ENCODE measurements around the gene NBPF12. TPM values are rescaled to one million over a fixed set of nuclear protein-coding genes. Genes with fewer than 3 reads are reported as not detected.
A peak's percentile ranks its signal among the peaks of the same experiment; 100 is the strongest.
"Not testable (repeated sequence)": the region's sequence is repeated elsewhere in the genome, so short reads cannot be mapped to it uniquely, and the experiment has no call there.

NBPF12 gene, protein sequence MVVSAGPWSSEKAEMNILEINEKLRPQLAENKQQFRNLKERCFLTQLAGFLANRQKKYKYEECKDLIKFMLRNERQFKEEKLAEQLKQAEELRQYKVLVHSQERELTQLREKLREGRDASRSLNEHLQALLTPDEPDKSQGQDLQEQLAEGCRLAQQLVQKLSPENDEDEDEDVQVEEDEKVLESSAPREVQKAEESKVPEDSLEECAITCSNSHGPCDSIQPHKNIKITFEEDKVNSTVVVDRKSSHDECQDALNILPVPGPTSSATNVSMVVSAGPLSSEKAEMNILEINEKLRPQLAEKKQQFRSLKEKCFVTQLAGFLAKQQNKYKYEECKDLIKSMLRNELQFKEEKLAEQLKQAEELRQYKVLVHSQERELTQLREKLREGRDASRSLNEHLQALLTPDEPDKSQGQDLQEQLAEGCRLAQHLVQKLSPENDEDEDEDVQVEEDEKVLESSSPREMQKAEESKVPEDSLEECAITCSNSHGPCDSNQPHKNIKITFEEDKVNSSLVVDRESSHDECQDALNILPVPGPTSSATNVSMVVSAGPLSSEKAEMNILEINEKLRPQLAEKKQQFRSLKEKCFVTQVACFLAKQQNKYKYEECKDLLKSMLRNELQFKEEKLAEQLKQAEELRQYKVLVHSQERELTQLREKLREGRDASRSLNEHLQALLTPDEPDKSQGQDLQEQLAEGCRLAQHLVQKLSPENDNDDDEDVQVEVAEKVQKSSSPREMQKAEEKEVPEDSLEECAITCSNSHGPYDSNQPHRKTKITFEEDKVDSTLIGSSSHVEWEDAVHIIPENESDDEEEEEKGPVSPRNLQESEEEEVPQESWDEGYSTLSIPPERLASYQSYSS (N-terminal part only)
- 6.7 and 7.2 TPM in 2 replicates for total RNA-seq (2021; fragmentation: NEBNext Ultra II Directional; extraction: Animal tissue kit (Norgen Biotek cat#: 25700))
- 3.0 and 4.6 TPM in 2 replicates for polyA plus RNA-seq (2011; rRNA removed)
- 4.4 TPM for polyA plus RNA-seq (2011; cell fraction: cytosol; rRNA removed)
- 13.3 TPM for polyA plus RNA-seq (2011; cell fraction: nucleus; rRNA removed)
- polyA plus RNA-seq (2012, experiment 1 of 2) = 5.5 to 8.6 TPM (median 7.4 TPM) in 4 replicates
- polyA plus RNA-seq (2012, experiment 2 of 2) = 0.39 TPM
- polyA plus RNA-seq (2013, experiment 1 of 2) = 4.6 TPM
- polyA plus RNA-seq (2013, experiment 2 of 2) = 3.7 TPM
- 5.7 and 5.8 TPM in 2 replicates for polyA minus RNA-seq (2011; rRNA and poly(A)+ RNA removed)
- polyA minus RNA-seq (2011; cell fraction: cytosol; rRNA and poly(A)+ RNA removed) = 3.8 TPM
- polyA minus RNA-seq (2011; cell fraction: nucleus; rRNA and poly(A)+ RNA removed) = 14.3 TPM
- long read RNA-seq, experiment 1, partial matches to known transcripts = 2 of 4 reads
- long read RNA-seq, experiment 1, other reads (novel, unspliced or antisense) = 2 of 4 reads
- long read RNA-seq, experiment 2, partial matches to known transcripts = 0 of 2 reads
- long read RNA-seq, experiment 2, other reads (novel, unspliced or antisense) = 2 of 2 reads

DNA sequence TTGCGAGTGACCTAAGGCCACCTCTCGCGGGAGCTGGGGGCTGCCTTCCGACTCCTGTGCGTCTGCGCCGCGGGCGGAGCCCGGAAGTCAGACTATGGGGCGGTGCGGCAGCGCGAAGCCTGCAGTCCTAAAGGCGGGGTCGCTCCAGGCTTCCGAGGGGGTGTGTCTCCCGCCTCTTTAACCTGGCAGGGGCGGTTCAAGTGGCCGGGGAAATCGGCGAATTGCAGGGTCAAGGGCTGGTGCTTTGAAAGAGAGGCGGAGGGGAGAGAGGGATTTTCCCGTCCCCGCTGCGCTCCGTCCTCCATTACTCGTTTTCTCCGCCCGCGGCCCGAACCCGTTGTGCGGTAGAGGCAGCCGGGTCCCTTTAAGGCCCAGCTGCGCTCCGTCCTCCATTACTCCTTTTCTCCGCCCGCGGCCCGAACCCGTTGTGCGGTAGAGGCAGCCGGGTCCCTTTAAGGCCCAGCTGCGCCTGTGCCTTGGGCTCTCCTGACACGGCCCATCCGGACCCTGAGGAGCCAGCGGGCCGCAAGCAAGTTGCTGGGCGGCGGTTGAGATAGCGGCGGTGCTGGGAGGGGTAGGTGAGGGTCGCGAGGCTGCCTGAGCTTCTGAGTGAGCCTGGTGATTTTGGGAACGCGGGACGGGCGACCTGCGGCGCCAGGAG lies at the start of gene NBPF12:
NBPF12 (plus strand) TSS at position 83 of the 661 bp plus-strand sequence. CDS start 21,820 bp downstream, outside the sequence.
- H2BK12ac ChIP-seq (ENCODE audit: low read depth, low read length); H3K4me1 ChIP-seq (replicated peaks in 1 of 4; ENCODE audit: control insufficient read depth in 3 of 4, insufficient read depth in 4 of 4, low read length in 3 of 4); H3K14ac ChIP-seq (ENCODE audit: insufficient read length); H3K27me3 ChIP-seq (replicated peaks in 1 of 4; ENCODE audit: control insufficient read depth in 3 of 4, extremely low read depth in 1 of 4, insufficient read depth in 3 of 4, low read length in 3 of 4); H3K56ac ChIP-seq (replicated peaks; ENCODE audit: insufficient read length, low read depth, low read length); H2AK5ac ChIP-seq (ENCODE audit: low read depth, low read length); H4K20me1 ChIP-seq (replicated peaks in 1 of 2; ENCODE audit: control insufficient read depth in 1 of 2, insufficient read depth in 2 of 2, low read length in 2 of 2); H4K91ac ChIP-seq (replicated peaks; ENCODE audit: insufficient read length, low read length); H4K5ac ChIP-seq (ENCODE audit: insufficient read length, low read depth, low read length); H2BK5ac ChIP-seq (ENCODE audit: low read depth, low read length); H3K36me3 ChIP-seq (ENCODE audit: control insufficient read depth in 2 of 4, insufficient read depth in 4 of 4, low read length in 3 of 4); H2BK120ac ChIP-seq (replicated peaks; ENCODE audit: low read depth, low read length); H3K4ac ChIP-seq (replicated peaks; ENCODE audit: insufficient read length, low read depth, low read length); H3K18ac ChIP-seq (ENCODE audit: extremely low read depth, low read length); H2BK15ac ChIP-seq (ENCODE audit: low read length); H2AFZ ChIP-seq (ENCODE audit: low read length); H3K79me2 ChIP-seq (ENCODE audit: control insufficient read depth in 1 of 2, insufficient read depth in 2 of 2, low read length in 2 of 2); POLR2A ChIA-PET (ENCODE audit: partially characterized antibody); H3K23ac ChIP-seq (ENCODE audit: insufficient read length); H3K23me2 ChIP-seq (ENCODE audit: low read depth, low read length); H3K9me3 ChIP-seq (ENCODE audit: insufficient read depth in 2 of 2, low read depth in 1 of 2, low read length in 1 of 2); CTCF ChIA-PET (ENCODE audit: partially characterized antibody); FAIRE-seq; H3K79me1 ChIP-seq (ENCODE audit: low read depth, low read length); H2BK20ac ChIP-seq (ENCODE audit: low read length): not testable (repeated sequence)
- 1% methylated on average over 38 of the region's 61 CpGs; no CpG with 5 or more reads in 1 of the 2 experiments for WGBS, 2 experiments (ENCODE audit: extremely low coverage in 1 of 2, insufficient coverage in 1 of 2, insufficient read length in 1 of 2, insufficient replicate concordance in 2 of 2, low coverage in 1 of 2, low lambda C conversion rate in 2 of 2, missing lambda C conversion rate in 1 of 2)
- Histone ChIP-seq H3K27ac (ENCODE audit: low read depth, low read length) (peak within 1 kb of the TSS; percentile 64; the same call in 1 of the 2 replicates), H3K9ac (replicated peaks in 1 of 4; ENCODE audit: extremely low read depth in 1 of 4, low read depth in 3 of 4, low read length in 3 of 4) (peak within 1 kb of the TSS; percentile 69 to 82 (median 77)), H3K4me3 (ENCODE audit: extremely low read depth in 1 of 4, insufficient read depth in 2 of 4, low read depth in 3 of 4, low read length in 4 of 4) (peak within 1 kb of the TSS; percentile 64 to 71 (median 68)), H3K4me2 (ENCODE audit: insufficient read depth in 1 of 2, low read depth in 2 of 2, low read length in 2 of 2) (peak within 1 kb of the TSS; percentile 60 to 69), H4K8ac (ENCODE audit: extremely low read depth, insufficient read depth, low read length) (peak within 1 kb of the TSS; percentile 93; the same call in 1 of the 2 replicates)
- 0 out of 2 replicates have a peak, but pooled peaks have one; percentile 5 for TF ChIP-seq NRF1 (IDR thresholded peaks at IDR 0.05; ENCODE audit: low read depth, low read length)
- TF ChIP-seq YY1 (IDR thresholded peaks at IDR 0.05; ENCODE audit: low read depth, low read length) = 0 out of 2 replicates have a peak, but pooled peaks have one; percentile 37
- TF ChIP-seq POLR2A (IDR thresholded peaks at IDR 0.05; ENCODE audit: control extremely low read depth in 1 of 2, low read depth in 2 of 2, low read length in 2 of 2) = peak in 1 of 2 experiments; percentile 61; a peak in 1 of 3 replicates
- 0 out of 2 replicates have a peak, but pooled peaks have one; percentile 33 for TF ChIP-seq CHD2 (IDR thresholded peaks at IDR 0.05; ENCODE audit: low read length)
- TF ChIP-seq KDM4A (IDR thresholded peaks at IDR 0.05; ENCODE audit: low read depth, low read length, severe bottlenecking) = peak; percentile 68
- peak; percentile 59 for TF ChIP-seq PHF8 (conservative IDR thresholded peaks at IDR 0.05; ENCODE audit: low read depth, low read length)
- TF ChIP-seq TAF1 (IDR thresholded peaks at IDR 0.05; ENCODE audit: low read depth, low read length) = 0 out of 2 replicates have a peak, but pooled peaks have one; percentile 33
- peak; percentile 39 to 84 for DNase-seq (ENCODE audit: low read depth in 1 of 2, low spot score in 2 of 2)
